Hindlimb muscle (tissue), 1 donor: Measurements from ENCODE around the gene CDC6. TPM values are rescaled to one million over a fixed set of nuclear protein-coding genes. Genes with fewer than 3 reads are reported as not detected.
A peak's percentile ranks its signal among the peaks of the same experiment; 100 is the strongest.
"Not testable (repeated sequence)": the region's sequence is repeated elsewhere in the genome, so short reads cannot be mapped to it uniquely, and the experiment has no call there.

Experiments used
- DNase-seq: peaks from one replicate; pipeline ENCODE4 v3.0.0-alpha.2; 2013
- polyA plus RNA-seq: library from polyadenylated mRNA; unstranded; fragments of 120-200 nt; gene quantifications from one replicate; pipeline ENCODE4 v1.2.1, GENCODE V29; 2013; ENCODE audit not compliant: insufficient read length

Gene CDC6
- polyA plus RNA-seq, 1 donor = 10.8 TPM

- DNase-seq = no peak
These were observed 553 bp upstream of the CDC6 start for GRCh38 chr17:40287159-40287493.

GRCh38 chr17:40290629-40291280, 3.1 kb downstream of the CDC6 start:
- DNase-seq = peak; percentile 72

- no peak for DNase-seq
These were observed 3.6 kb downstream of the CDC6 start for GRCh38 chr17:40291281-40291664.

GRCh38 chr17:40293363-40293762, 5.7 kb downstream of the CDC6 start:
- peak; percentile 86 for DNase-seq

DNA sequence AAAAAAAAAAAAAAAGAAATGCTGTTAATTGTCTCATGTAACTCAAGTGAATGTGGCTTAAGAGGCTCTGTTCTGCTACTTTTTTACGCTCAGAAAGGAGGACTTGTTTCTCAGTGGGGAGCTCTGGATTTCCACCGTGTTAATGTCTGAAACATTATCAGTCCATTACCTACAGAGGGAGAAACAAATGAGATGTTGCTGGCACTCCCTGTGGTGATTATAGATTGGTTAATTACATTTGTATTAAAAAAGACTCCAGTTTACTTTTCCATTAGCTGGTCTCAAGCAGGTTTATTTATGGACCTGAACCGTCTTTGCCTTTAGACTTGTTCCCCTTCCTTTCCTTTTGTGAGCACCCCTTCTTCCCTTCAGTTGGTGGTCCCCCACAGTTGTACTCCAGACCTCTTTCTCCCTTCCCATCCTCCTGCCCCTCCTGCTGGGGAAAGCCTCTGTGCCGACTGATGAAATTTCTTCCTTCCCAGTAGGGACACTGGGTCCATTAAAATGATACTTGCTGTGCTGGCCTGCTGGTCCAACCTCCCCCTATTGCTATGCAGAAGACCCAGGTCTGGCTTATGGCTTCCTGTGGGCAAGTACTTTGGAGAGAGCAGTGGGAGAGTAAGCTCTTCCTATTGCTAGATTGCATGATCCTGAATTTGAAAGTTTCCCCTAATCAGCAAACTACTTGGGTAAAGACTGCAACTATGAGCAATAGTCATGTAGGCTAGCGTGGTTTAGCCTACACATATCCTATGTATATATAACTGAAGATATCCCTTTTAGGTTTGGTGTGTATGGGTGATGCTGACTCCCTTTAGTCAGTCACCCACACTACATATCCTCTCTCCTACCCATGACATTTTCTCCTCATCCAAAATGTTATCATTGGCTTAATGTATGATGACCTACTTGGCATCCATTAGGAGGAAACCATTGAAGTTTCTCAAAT, 8.1 kb downstream of the CDC6 start:
- no peak for DNase-seq

GRCh38 chr17:40297511-40297910, 9.8 kb downstream of the CDC6 start:
- DNase-seq = no peak

DNA sequence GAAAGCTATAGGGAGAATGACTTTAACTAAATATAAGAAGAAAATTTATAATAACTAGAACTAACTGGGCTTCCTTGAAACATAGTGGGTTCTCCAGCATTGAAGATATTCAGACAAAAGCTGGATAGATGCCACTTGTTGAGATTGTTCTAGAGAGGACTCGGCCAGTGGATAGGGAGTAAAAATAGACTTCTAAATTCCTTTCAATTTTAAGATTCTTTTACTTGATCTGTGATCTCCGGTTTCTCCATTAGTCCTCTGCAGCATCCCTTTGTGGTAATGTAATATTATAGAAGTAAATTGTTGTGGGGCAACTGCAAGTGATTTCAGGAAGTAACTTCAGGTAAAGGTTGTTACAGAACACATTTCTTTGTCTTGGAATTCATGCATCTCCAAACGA, 11.0 kb downstream of the CDC6 start:
- DNase-seq = no peak

GRCh38 chr17:40299159-40299757, 11.6 kb downstream of the CDC6 start:
- DNase-seq = not testable (repeated sequence)

DNA sequence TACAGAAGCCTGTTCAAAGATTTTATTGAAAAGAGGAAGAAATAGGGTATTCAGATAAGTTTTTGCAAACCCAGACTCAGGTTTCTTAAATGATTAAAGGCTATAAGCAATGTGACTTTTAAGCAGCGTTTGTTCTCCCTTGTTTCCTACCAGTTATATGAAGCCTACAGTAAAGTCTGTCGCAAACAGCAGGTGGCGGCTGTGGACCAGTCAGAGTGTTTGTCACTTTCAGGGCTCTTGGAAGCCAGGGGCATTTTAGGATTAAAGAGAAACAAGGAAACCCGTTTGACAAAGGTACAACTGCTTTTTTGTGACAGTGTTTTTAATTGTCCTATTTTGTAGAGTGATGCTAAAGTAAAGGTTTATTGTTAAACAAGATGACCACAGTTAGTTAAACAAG, 13.6 kb downstream of the CDC6 start:
- no peak for DNase-seq

DNA sequence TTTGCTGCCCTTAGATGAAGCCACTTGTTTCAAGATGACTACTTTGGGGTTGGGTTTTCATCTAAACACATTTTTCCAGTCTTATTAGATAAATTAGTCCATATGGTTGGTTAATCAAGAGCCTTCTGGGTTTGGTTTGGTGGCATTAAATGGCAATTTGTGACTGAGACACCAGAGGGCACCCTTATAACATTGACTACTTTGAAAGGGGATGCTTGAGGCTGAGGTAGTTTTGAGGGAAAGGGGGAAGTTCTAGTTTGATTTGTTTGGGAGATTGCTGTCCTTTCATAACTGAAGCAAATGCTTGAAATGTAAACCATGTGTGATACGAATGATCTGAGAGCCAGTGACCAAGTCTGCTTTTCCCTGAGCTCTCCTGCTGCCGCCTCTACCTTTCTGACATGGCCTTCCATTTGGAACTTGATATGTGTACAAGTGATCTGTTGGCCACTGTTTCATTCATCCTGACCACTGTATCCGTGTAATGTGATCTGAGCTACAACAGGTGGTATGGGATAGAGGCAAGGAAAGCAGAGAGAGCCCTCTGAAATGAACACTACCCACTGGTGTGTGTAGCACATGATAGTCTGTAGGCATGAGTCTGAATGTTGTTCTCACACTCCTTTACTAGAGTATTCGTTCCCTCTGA, 15.5 kb downstream of the CDC6 start:
- DNase-seq = peak; percentile 72

- peak; percentile 64 for DNase-seq
These were observed 16.3 kb downstream of the CDC6 start for GRCh38 chr17:40303708-40304551.

GRCh38 chr17:40304552-40304863, 16.8 kb downstream of the CDC6 start:
- DNase-seq = not testable (repeated sequence)

DNA sequence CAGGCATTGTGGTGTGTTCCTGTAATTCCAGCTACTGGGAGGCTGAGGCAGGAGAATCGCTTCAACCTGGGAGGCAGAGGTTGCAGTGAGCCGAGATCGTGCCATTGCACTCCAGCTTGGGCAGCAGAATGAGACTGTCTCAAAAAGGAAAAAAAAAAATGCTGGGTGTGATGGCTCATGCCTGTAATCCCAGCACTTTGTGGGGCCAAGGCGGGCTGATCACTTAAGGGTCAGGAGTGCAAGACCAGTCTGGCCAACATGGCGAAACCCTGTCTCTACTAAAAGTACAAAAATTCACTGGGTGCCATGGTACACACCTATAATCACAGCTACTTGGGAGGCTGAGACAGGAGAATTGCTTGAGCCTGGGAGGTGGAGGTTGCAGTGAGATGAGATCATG, 17.2 kb downstream of the CDC6 start:
- DNase-seq = not testable (repeated sequence)

- DNase-seq = no peak
These were observed 18.7 kb downstream of the CDC6 start for GRCh38 chr17:40306395-40306794.

GRCh38 chr17:40307001-40307730, 19.5 kb downstream of the CDC6 start:
- DNase-seq = no peak

GRCh38 chr17:40307740-40308239, 20.1 kb downstream of the CDC6 start:
- DNase-seq = no peak

- peak; percentile 78 for DNase-seq
These were observed 21.6 kb downstream of the CDC6 start, which contains the start of gene RARA for GRCh38 chr17:40309031-40309948. RARA (plus strand) TSS chr17:40309180; CDS start chr17:40331219, 22,039 bp downstream.

- DNase-seq = no peak
These were observed 22.4 kb downstream of the CDC6 start for GRCh38 chr17:40309949-40310510.

DNA sequence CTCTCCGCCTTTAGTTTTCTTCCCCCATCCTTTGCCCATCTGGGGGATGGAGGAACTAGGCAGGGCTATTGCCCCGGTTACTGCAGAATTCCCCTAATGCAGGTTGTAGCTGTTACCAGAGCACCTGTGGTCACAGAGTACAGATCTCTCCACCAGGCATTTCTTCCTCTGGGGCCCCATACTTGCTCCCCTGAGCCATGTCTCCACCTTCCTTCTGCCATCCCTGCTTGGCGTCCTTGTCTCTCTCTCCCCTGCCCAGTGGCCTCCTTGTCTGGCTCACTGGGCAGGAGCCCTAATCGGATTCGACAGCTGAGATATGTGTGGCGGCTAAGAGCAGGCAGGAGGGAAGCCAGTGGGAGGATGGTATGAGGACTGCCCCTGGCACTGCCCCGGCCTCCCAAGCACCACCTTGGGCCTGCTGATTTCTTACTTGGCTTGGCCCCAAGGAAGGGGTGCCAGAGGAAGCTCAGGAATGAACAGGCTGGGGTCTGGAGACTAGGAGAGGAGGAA, 23.3 kb downstream of the CDC6 start:
- DNase-seq = no peak
